ENCODE measurements around the gene RSL1D1. TPM values are rescaled to one million over a fixed set of nuclear protein-coding genes. Genes with fewer than 3 reads are reported as not detected.
"Not testable (repeated sequence)": the region's sequence is repeated elsewhere in the genome, so short reads cannot be mapped to it uniquely, and the experiment has no call there.

RSL1D1 gene
- polyA plus RNA-seq, 1 donor from 2014 or later, result 61.2 TPM

GRCh38 chr16:11814800-11815199 is 36.5 kb downstream of the RSL1D1 start:
- H3K79me2 ChIP-seq (replicated peaks; ENCODE audit: insufficient read depth, low read length); H3K9me2 ChIP-seq (ENCODE audit: insufficient read depth, low read length); H3K4me2 ChIP-seq (ENCODE audit: low read length); H3K27ac ChIP-seq (ENCODE audit: low read length); H3K9ac ChIP-seq (ENCODE audit: low read length); H3K36me3 ChIP-seq (ENCODE audit: insufficient read depth, low read length); H3F3A ChIP-seq (ENCODE audit: insufficient read depth, low read length, poor library complexity, severe bottlenecking); H3K4me3 ChIP-seq (ENCODE audit: low read length); H4K20me1 ChIP-seq (ENCODE audit: insufficient read depth); H2AFZ ChIP-seq (ENCODE audit: low read depth, low read length); H3K27me3 ChIP-seq (ENCODE audit: insufficient read depth, low read depth, low read length); H3K9me3 ChIP-seq (ENCODE audit: low read length): not testable (repeated sequence)

GRCh38 chr16:11806721-11807120 is 44.6 kb downstream of the RSL1D1 start:
- H3K9me3 ChIP-seq (ENCODE audit: low read length), result no peaks in the 10 kb centered on the region
- H2AFZ ChIP-seq (ENCODE audit: low read depth, low read length), result no peak overlapping the region
- TF ChIP-seq EP300 (conservative IDR thresholded peaks at IDR 0.05; ENCODE audit: poor library complexity, severe bottlenecking) (no peak), TAF1 (IDR thresholded peaks at IDR 0.05; ENCODE audit: low read depth) (no peak), POLR2AphosphoS5 (IDR thresholded peaks at IDR 0.05) (no peak), REST (IDR thresholded peaks at IDR 0.05; ENCODE audit: borderline replicate concordance) (no peak), MXI1 (conservative IDR thresholded peaks at IDR 0.05; ENCODE audit: poor library complexity, severe bottlenecking) (no peak), CTCF (IDR thresholded peaks at IDR 0.05; ENCODE audit: poor library complexity, severe bottlenecking) (no peak), SMC3 (conservative IDR thresholded peaks at IDR 0.05; ENCODE audit: poor library complexity) (no peak), EZH2 (IDR thresholded peaks at IDR 0.05; ENCODE audit: borderline replicate concordance, insufficient read depth, low read length, poor library complexity, severe bottlenecking) (no peak), RAD21 (conservative IDR thresholded peaks at IDR 0.05) (no peak)

GRCh38 chr16:11805556-11805955 is 45.8 kb downstream of the RSL1D1 start:
- Histone ChIP-seq H3K9me2 (ENCODE audit: insufficient read depth, low read length) (no peaks in the 10 kb centered on the region), H4K20me1 (ENCODE audit: insufficient read depth) (no peaks in the 10 kb centered on the region), H3K27me3 (ENCODE audit: insufficient read depth, low read depth, low read length) (no peaks in the 10 kb centered on the region), H2AFZ (ENCODE audit: low read depth, low read length) (no peak overlapping the region), H3K4me3 (ENCODE audit: low read length) (no peak overlapping the region), H3K9ac (ENCODE audit: low read length) (no peak overlapping the region), H3F3A (ENCODE audit: insufficient read depth, low read length, poor library complexity, severe bottlenecking) (no peaks in the 10 kb centered on the region), H3K79me2 (replicated peaks; ENCODE audit: insufficient read depth, low read length) (no peaks in the 10 kb centered on the region), H3K36me3 (ENCODE audit: insufficient read depth, low read length) (no peaks in the 10 kb centered on the region), H3K9me3 (ENCODE audit: low read length) (no peaks in the 10 kb centered on the region), H3K4me2 (ENCODE audit: low read length) (no peak overlapping the region), H3K27ac (ENCODE audit: low read length) (no peak overlapping the region)
- no peak for TF ChIP-seq MXI1 (conservative IDR thresholded peaks at IDR 0.05; ENCODE audit: poor library complexity, severe bottlenecking)
- TF ChIP-seq SMC3 (conservative IDR thresholded peaks at IDR 0.05; ENCODE audit: poor library complexity), result no peak

More at GRCh38 chr16:11806721-11807120, 44.6 kb downstream of the RSL1D1 start:
- Histone ChIP-seq H3K27me3 (ENCODE audit: insufficient read depth, low read depth, low read length) (no peaks in the 10 kb centered on the region), H3K36me3 (ENCODE audit: insufficient read depth, low read length) (no peaks in the 10 kb centered on the region), H3K27ac (ENCODE audit: low read length) (no peak overlapping the region), H3K79me2 (replicated peaks; ENCODE audit: insufficient read depth, low read length) (no peaks in the 10 kb centered on the region), H3F3A (ENCODE audit: insufficient read depth, low read length, poor library complexity, severe bottlenecking) (no peaks in the 10 kb centered on the region), H3K4me2 (ENCODE audit: low read length) (no peak overlapping the region), H4K20me1 (ENCODE audit: insufficient read depth) (no peaks in the 10 kb centered on the region), H3K9me2 (ENCODE audit: insufficient read depth, low read length) (no peaks in the 10 kb centered on the region), H3K4me3 (ENCODE audit: low read length) (no peak overlapping the region), H3K9ac (ENCODE audit: low read length) (no peak overlapping the region)
